GM18858 (cell line): Measurements from ENCODE around the gene ARID3C.
"Not testable (repeated sequence)": the region's sequence is repeated elsewhere in the genome, so short reads cannot be mapped to it uniquely, and the experiment has no call there.

Experiments used
- ATAC-seq: cut with Tn5 transposase; IDR thresholded peaks from one replicate; pipeline ENCODE4 v1.9.1; 2021; ENCODE audit not compliant: unreplicated experiment

The ARID3C gene

DNA sequence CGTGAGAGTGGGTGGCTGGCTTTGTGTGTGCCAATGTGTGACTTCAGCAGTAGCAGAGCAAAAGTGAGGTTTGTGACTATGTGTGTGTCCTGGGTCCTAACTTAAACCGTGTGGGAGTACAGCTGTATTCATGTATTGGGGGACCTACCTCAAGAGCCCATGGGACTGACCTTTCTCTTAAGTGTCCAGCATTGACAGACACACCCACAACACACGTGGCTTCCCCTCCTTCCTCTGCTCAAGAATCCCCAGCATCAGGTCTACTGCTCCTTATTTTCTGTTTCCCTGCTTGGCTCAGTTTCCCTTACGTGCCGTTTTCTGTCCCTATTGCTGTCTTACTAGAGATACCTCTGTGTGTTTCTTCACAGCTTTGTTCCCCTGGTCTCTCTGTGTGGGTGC, 23.7 kb upstream of the ARID3C start:
- no peak for ATAC-seq

DNA sequence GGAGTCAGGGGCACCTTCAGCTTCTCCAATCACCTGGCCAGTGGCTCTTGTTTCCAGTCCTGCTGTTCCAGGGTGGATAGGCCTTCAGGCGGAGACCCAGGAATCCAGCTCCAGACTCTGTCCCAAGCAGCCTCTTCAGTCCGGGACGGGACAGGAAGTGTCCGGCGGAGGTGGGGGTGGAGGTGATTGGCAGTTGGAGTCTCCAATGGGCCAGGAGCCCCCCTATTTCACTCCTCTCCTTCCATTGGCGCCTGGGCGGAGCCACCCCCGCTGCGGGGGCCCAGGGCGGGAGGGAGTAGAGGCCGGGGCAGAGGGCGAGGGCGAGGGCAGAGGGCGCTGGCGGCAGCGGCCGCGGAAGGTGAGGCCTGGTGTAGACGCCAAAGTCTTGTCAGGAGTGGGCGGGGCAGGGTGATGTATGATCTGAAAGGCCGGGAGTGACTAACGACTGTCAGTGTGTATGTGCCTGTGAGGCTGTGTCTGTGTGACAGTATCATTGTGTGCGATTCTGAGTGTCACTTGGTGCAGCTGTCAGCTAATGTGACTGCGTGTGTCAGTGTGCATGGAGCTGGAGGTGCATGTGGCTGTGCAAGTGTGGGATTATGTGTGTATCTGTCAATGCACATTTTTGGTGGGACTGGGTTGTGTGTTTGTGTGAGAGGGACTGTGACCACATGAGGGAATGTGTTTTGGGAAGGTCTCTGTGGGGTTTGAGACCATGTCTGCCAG, 23.2 kb upstream of the ARID3C start, which contains the start of gene IL11RA:
TSS of gene IL11RA (plus strand) at position 310 of the 726 bp plus-strand sequence. CDS start 3,033 bp downstream, outside the sequence.
- ATAC-seq, result no peak

DNA sequence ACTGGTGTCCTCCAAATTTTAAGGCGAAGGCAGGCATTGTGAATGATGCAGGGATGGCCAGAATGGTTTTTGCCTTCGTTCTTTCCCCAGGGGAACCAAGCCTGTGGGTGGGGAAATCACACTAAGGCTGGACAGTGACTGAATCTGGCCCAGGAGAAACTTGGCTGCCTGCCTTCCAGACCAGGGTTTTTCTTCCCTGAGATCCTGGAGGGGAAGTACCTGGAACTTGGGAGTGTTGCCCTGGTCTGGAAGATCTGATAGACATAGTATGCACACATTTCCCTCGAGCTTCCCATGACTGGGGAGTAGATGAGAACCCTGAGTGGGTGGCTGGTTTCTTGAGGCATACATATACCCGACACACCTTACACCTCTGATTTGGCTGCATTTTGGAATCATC, 22.5 kb upstream of the ARID3C start:
- no peak for ATAC-seq

DNA sequence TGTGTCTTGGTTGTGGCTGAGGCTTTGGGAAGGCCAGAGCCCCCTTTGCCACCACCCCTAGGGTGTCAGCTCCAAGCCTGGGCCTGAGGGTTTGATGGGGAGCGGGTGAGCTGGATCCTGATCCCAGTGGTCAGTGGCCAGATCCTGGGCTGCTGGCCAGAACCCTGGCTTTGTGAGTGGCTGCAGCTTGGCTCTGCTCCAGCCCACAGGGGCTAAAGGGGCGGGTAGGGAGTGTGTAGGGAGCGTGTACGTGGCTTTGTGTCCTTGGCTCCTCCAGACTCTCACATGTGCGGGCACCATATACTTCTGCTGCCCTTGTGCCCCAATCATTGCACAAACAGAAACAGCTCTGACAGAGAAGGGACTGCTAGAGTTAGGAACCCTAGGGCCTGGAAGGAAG, 21.9 kb upstream of the ARID3C start:
- no peak for ATAC-seq

DNA sequence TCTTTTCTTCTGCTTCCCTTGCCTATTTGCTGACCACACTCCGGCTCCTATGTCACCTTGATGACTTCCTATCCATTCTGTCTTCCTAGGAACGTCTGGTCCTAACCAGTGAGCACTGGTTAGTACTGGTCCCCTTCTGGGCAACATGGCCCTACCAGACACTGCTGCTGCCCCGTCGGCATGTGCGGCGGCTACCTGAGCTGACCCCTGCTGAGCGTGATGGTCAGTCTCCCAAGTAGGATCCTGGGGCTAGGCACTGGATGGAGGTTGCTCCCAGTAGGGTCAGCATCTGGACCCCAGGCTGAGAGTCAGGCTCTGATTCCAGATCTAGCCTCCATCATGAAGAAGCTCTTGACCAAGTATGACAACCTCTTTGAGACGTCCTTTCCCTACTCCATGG, 19.8 kb upstream of the ARID3C start:
- no peak for ATAC-seq

DNA sequence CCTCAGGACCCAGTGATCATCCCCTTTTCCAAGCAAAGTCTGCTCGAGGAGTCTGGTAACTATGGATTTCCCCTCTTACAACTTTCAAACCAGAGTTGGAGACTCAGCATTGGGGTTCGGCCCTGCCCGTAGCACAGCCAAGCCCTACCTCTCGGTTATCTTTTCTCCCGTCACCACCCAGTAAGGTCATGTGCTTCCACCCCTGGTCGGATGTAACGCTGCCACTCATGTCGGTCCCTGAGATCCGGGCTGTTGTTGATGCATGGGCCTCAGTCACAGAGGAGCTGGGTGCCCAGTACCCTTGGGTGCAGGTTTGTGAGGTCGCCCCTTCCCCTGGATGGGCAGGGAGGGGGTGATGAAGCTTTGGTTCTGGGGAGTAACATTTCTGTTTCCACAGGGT, 18.8 kb upstream of the ARID3C start:
- ATAC-seq, result no peak

DNA sequence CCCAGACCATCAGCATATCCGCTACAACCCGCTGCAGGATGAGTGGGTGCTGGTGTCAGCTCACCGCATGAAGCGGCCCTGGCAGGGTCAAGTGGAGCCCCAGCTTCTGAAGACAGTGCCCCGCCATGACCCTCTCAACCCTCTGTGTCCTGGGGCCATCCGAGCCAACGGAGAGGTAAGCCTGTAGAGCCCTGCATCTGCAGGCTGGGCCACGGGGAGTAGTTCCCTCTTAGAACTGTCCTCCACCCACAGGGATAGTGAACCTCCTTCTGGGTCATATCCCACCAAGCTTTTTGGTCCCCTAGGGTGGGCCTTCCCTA, 18.2 kb upstream of the ARID3C start:
- ATAC-seq, result no peak

DNA sequence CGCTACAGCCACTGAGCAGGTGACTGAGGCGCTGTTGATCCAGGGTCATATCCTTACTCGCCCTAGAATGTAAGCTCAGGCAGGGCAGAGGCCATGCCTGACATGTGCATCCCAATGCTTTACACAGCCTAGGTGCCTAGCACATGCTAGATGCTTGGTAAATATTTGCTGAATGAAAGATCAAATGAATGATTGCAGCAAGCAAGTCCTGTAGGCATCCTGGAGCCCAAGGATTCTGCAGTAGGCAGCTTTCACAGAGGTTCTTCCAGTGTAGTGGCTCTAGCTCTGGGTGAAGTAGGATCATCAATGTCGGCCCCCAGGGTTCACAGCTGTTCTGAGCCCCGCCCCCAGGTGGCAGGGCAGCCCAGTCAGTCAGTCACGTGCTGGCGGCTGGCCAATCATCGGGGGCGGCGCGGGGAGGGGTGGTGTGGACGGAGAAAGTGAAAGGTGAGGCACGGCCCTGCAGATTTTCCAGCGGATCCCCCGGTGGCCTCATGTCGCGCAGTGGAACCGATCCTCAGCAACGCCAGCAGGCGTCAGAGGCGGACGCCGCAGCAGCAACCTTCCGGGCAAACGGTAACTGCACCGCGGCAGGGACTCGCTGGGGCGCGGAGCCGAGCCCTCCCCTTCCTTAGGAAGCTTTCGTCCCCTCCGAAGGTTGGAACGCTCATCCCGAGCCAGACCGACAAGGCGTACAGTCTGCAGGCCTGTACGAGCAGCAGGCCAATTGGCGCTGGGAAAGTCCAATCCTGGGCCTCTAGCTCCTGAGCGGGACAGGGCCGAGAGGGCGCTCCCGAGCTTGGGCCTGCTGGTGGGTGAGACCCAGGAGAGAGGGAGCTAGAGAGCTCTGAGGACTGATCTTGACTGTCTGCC, 17.6 kb upstream of the ARID3C start, which contains the start of gene GALT:
TSS of gene GALT (plus strand) at position 465 of the 873 bp plus-strand sequence. CDS start at position 495, 30 bp downstream.
- peak; percentile 73 for ATAC-seq

DNA sequence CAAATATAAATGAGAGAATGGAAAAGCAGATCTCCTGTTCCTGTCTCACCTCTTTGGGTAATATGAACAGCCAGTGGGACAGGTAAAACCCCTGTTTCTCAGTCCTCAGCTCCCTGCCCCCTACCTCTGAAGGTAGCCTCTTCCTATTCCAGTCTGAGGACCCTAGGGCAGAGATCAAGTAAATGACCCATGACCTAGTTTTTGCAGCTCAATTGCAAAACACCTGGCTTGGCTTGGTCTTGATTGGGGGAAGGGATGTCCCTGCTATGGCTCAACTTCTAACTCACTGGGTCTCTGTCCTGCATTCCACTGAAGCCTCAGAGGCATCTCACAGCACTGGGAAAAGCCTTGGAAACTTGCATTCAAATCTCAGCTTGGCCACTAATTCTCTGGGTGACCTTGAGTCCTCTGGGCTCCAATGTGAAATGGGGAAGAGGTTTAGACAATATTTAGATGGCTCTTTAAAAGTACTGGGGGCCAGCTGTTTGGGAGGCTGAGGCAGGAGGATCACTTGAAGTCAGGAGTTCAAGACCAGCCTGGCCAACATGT, 16.0 kb upstream of the ARID3C start:
- no peak for ATAC-seq

DNA sequence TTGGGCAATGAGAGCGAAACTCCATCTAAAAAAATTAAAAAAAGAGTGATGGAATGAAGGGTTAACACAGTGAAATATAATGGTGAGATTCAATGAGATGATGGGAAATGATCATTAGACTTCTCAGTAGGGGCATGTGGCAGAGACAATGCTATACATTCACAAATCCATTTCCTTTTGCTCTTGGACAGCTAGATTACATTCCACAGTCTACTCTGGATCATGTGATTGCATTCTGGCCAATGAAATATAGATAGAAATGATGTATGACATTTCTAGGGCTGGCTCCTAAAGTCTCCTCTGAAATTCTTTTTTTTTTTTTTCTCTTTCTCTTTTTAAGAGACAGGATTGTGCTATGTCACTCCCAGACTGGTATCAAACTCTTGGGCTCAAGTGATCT, 13.8 kb upstream of the ARID3C start:
- no peak for ATAC-seq

DNA sequence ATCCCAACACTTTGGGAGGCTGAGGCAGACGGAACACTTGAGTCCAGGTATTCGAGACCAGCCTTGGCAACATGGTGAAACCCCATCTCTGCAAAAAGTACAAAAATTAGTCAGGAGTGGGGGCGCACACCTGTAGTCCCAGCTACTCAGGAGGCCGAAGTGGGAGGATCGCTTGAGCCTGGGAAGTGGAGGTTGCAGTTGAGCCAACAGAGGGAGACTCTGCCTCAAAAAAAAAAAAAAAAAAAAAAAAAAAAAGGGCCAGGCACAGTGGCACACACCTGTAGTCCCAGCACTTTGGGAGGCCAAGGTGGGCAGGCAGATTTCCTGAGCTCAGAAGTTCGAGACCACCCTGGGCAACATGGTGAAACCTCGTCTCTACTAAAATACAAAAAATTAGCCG, 10.5 kb upstream of the ARID3C start:
- ATAC-seq, result not testable (repeated sequence)

DNA sequence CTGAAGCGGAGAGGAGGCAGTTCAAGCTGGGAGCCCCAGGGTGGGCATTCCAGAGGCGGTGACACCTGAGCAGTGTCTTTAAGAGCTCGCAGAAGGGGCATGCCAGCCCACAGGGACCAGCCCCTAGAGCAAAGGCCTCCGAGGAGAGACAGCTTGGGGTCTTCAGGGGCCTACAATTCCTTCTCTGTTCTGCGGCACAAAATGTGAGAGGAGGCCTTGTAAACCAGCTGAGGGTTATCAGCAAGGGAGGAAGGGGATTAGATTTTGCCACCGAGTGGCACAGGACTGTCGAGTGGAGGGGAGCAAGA, 9.2 kb upstream of the ARID3C start:
- no peak for ATAC-seq

DNA sequence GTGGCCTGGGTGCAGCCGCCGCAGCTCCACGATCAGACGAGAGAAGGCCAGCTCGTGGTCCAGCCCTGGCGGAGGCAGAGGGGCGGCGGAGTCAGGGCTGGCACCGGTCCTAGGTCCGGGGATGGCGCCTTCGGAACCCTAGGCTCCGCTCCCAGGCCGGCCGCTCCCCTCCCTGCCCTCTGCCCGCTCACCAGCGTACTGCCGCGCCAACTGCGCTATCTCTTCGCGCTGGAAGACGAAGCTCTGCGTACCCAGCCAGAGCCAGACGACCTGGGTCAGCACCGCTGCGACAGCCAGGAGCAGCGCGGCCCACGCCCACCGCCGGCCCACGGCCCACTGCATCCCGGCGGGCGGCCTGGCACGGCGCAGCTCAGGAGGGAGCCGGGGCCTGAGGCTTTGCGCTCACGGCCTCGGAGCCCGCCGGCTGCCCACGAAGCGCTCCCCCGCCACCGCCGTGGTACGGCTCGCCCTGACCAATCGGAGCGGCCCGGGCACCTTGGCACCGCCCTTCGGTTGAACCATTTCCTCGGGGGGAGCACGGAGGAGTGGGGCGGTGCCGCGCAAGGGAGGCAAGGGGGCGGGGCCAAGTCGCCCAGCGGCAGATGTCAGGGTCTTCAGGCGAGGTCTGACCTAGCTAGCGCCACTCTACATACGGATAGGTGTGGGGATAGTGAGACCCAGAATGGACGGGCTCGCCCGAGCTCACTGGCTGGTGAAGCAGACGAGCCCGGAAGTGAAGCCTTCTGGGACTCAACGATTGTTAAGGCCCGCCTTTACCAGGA, 8.7 kb upstream of the ARID3C start, which contains the start of gene SIGMAR1:
TSS of gene SIGMAR1 (minus strand) at position 432 of the 782 bp plus-strand sequence. CDS start at position 342, 90 bp downstream.
- ATAC-seq, result peak; percentile 79

DNA sequence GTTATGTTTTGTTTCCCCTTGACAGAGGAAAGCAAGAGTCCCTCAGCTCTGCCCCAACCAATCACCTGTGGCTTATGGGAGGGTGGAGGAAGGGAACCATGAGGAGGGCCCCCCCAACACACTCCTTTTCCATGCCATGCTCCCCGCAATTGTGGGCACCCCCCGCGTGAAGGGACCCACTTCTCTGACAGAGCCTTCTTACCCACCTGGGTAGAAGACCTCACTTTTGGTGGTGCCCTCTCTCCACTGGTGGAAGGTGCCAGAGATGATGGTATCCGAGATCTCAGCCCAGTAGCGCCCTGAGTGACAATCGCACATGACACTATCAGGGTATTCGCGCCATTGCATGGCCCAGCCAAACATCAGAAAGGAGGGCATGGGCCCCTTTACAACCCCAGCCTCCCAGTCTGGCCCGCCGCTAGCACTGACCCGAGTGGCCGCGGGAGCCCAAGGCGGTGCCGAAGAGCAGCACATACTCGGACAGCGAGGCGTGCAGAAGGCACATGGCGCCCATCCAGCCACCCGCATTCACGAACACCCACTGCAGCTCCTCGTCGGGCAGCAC, 8.0 kb upstream of the ARID3C start:
- no peak for ATAC-seq

DNA sequence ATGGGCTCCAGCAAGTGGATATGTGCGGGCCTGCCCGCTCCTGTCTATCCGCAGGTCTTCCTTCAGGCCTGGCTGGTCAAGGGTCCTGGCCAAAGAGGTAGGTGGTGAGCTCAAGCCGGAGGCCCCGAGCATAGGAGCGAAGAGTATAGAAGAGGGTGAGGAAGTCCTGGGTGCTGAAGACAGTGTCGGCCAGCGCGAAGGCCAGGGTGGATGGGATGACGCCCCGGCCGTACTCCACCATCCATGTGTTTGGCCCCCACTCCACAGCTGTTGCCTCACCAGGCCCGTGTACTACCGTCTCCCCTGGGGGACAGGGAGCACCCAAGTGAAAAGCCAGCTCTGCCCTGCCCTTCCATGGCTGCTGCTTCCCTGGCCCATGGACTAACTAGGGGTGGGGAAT, 6.7 kb upstream of the ARID3C start:
- ATAC-seq, result no peak

DNA sequence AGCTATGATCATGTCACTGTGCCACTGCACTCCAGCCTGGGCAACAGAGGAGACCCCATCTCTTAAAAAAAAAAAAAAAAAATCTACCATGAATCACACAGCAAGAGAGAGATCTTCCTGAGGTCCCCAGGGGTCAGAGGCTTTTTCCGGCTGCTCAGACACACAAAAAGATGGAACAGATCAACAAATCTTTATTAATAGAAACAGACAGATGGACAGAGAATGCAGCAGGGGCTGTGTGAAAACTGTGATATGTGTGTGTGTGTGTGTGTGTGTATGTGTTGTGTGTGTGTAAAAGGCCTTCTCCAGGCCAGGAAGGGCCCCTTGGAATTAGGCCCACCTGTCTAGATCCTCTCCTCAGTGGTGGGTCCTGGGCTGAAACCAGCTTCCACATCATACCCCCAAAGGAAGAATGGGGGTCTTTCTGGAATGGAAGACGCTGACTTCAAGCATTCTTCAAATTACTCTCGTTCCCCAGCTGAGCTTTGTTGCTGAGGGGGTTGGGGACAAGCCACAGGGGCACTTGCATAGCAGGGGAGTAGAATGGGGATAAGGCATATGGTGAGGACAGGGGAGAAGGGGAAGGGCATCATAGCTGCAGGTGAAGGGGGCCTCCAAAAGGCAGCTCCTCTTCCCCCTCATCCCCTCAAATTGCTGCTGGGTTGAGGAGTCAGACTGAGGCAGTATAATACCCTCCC, 5.8 kb upstream of the ARID3C start:
- ATAC-seq, result no peak

DNA sequence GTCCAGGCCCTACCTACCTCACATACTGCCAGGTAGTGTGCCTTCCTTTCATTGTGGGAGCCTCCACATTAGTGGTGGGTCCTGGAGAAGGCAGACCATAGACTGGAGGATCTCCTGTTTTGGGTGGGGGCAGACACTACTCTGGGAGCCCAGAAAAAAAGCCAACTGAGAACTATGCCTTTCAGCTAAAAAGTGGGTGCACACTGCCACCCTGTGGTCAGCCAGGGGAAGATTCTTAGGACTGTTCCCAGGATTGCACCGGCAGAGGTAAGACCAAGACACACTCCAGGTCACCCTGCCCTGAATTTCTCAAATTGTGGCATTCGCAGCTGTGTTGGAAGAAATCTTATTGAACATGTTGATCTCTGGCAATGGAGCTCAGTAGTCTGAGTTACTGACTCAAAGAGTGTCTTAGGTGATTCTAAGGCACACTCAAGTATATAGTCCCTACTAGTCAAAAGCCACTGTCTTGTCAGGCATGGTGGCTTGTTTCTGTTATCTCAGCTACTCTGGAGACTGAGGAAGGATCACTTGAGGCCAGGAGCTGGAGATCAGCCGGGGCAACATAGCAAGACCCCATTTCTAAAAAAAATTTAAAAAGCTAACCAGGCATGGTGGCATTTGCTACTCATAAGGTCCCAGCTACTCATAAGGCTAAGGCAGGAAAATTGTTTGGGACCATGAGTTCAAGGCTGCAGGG, 5.1 kb upstream of the ARID3C start:
- no peak for ATAC-seq

DNA sequence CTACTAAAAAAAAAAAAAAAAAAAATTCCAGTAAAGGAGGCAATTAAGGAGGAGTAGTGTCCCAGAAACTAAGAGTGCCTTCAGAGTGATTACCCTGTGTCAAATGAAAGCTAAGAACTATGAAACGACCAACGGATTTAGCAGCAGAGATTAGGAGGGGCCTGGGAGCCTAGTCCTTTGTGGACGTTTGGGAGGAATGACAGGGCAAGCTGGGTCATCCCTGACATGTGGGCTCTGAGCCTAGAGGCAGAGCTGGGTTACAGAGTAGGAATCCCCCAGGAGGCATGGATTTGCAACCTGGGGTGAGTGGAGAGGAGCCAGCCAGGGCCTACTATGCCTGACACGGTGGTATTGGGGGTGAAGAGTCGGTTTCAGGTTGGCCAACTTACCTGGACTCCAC, 4.3 kb upstream of the ARID3C start:
- no peak for ATAC-seq

DNA sequence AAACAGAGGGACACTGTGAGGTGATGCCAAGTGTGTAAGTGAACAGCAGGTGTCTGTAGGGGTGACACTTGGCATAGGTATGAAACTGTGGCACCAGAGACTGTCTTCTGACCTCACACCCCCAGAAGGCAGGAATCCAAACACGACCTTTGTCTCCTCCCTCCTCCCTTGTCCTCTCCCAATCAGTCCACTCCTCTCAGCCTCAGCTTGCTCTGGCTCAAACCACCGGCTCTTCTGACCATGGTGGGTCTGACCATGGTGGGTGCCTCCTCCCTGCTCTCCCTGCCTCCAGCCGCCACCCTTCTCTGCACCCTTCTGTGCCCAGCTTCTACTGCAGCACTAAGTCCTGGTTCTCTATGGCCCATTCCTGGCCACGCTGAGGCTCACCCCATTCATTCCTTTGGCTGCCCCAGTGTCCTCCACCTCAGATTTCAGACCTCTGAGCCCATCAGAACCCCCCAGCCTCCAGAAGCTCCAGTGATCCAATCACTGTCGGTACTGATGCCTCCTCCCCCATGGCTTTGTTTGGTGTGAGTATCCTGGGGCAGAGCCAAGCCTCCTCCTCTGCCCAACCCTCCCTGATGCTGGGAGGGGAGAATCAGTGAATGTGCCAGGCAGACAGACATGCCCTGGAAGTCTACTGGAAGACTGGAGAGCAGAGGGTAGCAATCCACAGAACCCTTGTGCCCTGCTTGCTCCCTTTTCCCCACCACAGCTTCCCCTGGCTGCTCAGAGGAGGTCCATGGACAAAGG, 1.7 kb upstream of the ARID3C start:
- no peak for ATAC-seq
